ENCODE data around the gene APBA3. TPM values are rescaled to one million over a fixed set of nuclear protein-coding genes. Genes with fewer than 3 reads are reported as not detected.

APBA3 gene
- total and polyA plus RNA-seq, 11 donors, result 8.8 to 28.7 (median 13.8) TPM

DNA sequence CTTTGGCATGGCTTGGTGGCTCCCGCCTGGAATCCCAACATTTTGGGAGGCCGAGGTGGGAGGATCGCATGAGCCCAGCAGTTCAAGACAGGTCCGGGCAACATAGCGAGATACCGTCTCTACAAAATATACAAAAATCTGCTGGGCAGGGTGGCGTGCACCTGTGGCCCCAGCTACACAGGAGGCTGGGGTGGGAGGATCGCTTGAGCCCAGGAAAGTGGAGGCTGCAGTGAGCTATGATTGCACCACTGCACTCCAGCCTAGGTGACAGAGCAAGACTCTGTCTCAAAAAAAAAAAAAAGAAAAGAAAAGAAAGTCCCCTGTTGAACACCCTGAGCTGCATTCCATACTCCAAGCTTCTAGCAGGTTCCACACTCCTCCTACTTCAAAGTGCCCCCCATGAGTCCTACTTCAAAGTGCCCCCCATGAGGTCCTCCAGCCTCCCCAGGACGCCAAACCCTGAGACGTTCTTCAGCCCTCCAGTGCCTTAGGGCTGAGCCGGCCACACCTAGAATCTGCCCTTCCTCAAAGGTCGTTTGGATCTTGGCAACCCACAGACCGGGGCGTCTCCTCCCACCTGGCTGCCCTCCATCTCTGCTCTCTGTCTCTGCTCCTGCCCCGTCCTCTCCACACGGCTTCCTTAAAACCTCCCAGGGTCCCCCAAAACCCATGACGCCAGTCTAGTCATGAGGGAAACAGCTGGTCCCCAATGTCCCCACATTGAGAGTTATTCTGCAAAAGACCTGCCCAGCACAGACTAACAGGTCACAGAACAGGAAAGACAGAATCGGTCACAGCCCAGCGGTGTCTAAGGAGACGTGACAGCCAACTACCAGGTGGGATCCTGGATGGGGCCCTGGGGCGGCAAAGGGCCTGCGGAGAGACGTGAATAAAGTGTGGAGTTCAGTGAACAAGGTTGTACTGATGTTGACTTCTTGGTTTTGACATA lies 48.6 kb downstream of the APBA3 start:
- ATAC-seq (peak; percentile 54 to 71 (median 63)), DNase-seq (no peak)
- TF ChIP-seq POLR2A (IDR thresholded peaks at IDR 0.05), result no peak
- TF ChIP-seq, protein P1, sequence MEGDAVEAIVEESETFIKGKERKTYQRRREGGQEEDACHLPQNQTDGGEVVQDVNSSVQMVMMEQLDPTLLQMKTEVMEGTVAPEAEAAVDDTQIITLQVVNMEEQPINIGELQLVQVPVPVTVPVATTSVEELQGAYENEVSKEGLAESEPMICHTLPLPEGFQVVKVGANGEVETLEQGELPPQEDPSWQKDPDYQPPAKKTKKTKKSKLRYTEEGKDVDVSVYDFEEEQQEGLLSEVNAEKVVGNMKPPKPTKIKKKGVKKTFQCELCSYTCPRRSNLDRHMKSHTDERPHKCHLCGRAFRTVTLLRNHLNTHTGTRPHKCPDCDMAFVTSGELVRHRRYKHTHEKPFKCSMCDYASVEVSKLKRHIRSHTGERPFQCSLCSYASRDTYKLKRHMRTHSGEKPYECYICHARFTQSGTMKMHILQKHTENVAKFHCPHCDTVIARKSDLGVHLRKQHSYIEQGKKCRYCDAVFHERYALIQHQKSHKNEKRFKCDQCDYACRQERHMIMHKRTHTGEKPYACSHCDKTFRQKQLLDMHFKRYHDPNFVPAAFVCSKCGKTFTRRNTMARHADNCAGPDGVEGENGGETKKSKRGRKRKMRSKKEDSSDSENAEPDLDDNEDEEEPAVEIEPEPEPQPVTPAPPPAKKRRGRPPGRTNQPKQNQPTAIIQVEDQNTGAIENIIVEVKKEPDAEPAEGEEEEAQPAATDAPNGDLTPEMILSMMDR (IDR thresholded peaks at IDR 0.05), result no peak
- WGBS, 4 donors, result 40 to 47% (median 43%) methylated on average over 23 of the region's 23 CpGs
- H3K4me3 ChIP-seq, result no peak overlapping the region
- intact Hi-C loops (cut with DNase I), result loop anchor here in 1 of 10 donors (10.0 kb wide), 1 partner anchor 158 kb away; the partner anchor contains the start of gene MFSD12
- no peak overlapping the region for H3K27ac ChIP-seq
- H3K9me3 ChIP-seq, result no peaks in the 10 kb centered on the region
- H3K36me3 ChIP-seq, result no peaks in the 10 kb centered on the region
- H3K4me1 ChIP-seq, result peaks cover 0 to 19% (median 2%) of the 10 kb centered on the region in 12 donors
- peaks cover 0 to 9% (median 0%) of the 10 kb centered on the region in 9 donors for H3K27me3 ChIP-seq

DNA sequence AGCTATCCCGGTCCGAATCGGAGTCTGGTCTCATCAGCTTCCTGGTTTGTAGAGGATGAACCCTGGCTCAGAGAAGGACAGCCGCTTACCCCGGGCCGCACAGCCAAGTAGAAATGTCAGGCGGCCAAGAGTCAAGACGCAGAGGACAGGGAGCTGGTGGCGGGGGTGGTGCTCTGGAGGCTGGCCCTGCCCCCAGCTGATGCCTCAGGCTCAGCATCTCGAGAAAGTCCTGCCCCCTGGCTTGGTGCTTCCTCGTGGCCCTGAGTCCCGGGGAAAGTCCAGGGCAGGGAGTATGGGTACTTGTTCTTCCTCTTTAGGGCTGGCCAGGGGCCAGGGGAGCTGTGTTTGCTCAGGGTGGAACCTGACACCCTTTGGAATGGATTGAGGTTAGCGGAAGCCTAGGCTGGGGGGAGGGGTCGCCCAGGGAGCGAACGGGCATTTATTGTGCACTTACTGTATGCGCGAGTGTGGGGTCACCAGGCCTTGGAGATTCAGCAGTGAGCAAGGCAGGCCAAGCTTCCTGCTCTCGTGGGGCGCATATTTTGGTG lies 51.2 kb downstream of the APBA3 start:
- DNase-seq (peak; percentile 59 to 89 (median 87)), ATAC-seq (peak in 3 of 4 donors; percentile 64 to 79 (median 72))
- 47 to 64% (median 47%) methylated on average over 17 to 20 of the region's 20 CpGs for WGBS, 4 donors
- Histone ChIP-seq H3K27ac (no peak overlapping the region), H3K36me3 (no peaks in the 10 kb centered on the region), H3K9me3 (no peaks in the 10 kb centered on the region), H3K27me3 (peaks cover 0 to 27% (median 0%) of the 10 kb centered on the region in 9 donors), H3K4me1 (peaks cover 0 to 19% (median 2%) of the 10 kb centered on the region in 12 donors), H3K4me3 (no peak overlapping the region)
- TF ChIP-seq, protein P1 (IDR thresholded peaks at IDR 0.05), result no peak
- TF ChIP-seq POLR2A (IDR thresholded peaks at IDR 0.05), result no peak
- intact Hi-C loops (cut with DNase I), result loop anchor here in 1 of 10 donors (10.0 kb wide), 1 partner anchor 156 kb away; the partner anchor contains the start of gene MFSD12

DNA sequence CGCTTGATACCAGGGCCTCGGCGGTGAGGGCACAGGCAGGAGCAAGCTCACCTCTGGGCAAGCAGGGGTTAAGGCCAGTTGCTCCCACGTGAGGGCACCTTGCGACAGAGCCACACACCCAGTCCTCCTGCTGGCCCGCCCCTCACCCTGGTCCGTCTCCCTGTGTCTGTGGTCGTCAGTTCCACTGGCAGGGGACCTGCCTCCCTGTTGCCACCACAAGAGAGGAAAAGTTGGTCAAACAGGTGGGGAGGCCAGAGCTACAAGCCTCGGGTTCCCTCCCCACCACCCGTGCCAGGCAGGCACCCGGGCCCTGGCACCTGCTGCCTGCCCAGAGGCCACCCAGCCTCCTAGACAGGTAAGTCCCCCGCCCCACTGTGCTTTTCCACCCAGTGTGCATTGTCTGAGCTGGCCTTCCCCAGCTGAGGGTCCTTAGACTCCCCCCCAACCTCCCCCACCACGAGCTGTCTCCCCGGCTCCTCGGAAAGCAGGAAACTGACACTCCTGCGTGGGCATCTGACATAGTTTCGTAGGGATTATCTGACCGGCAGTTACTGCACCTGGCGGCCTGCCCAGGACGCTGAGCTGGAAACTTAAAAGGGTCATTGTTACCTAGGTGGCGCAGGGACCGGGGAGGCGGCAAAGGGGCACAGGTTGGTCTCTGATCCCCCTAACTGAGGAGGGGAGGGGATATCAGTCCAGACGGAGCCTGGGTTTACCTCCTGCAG lies 53.1 kb downstream of the APBA3 start, which contains the start of gene TJP3:
Gene TJP3, plus strand, starts transcription at position 178 of the 725 bp plus-strand sequence. CDS start 20,049 bp downstream, outside the sequence.
- Histone ChIP-seq H3K27me3 (peaks cover 0 to 27% (median 0%) of the 10 kb centered on the region in 9 donors), H3K4me3 (no peak within 1 kb of the TSS), H3K9me3 (no peaks in the 10 kb centered on the region), H3K36me3 (no peaks in the 10 kb centered on the region), H3K27ac (no peak within 1 kb of the TSS), H3K4me1 (peaks cover 0 to 19% (median 2%) of the 10 kb centered on the region in 12 donors)
- WGBS, 4 donors, result 22 to 43% (median 29%) methylated on average over 9 to 24 of the region's 24 CpGs
- ATAC-seq (peak in 2 of 4 donors; percentile 20 to 32), DNase-seq (no peak)
- intact Hi-C loops (cut with DNase I), result loop anchor here in 2 of 10 donors (5.0 to 10.0 kb wide), 2 partner anchors 161 to 164 kb away; no protein-coding TSS in a partner anchor
- TF ChIP-seq, protein P1 (IDR thresholded peaks at IDR 0.05), result no peak
- TF ChIP-seq POLR2A (IDR thresholded peaks at IDR 0.05), result no peak

All from heart left ventricle (tissue), 16 donors.